Nephron (organoid): Measurements from ENCODE around the gene ADCY6.

Source experiments
- H3K27ac Mint-ChIP-seq, 3 experiments: 2 replicates each; pipeline ENCODE4 v1.8.0; 2020; ENCODE audit warnings: mixed read lengths in 3 of 3, mild to moderate bottlenecking in 2 of 3, moderate library complexity in 1 of 3
- H3K27me3 Mint-ChIP-seq: 2 replicates; pipeline ENCODE4 v1.8.0; 2021; ENCODE audit warnings: low read depth, mild to moderate bottlenecking, moderate library complexity, mixed read lengths
- H3K36me3 Mint-ChIP-seq: 2 replicates; pipeline ENCODE4 v1.8.0; 2020; ENCODE audit warnings: low read depth, mixed read lengths
- H3K4me1 Mint-ChIP-seq: 2 replicates; pipeline ENCODE4 v1.8.0; 2020; ENCODE audit warnings: mixed read lengths
- H3K4me3 Mint-ChIP-seq, 3 experiments: 2 replicates each; pipeline ENCODE4 v1.8.0; 2020; ENCODE audit warnings: mild to moderate bottlenecking in 3 of 3, mixed read lengths in 3 of 3, moderate library complexity in 2 of 3
- H3K9me3 Mint-ChIP-seq: 2 replicates; pipeline ENCODE4 v1.8.0; 2020; ENCODE audit warnings: mixed read lengths
- CTCF ChIP-seq, 3 experiments: fragments of 200-600 bp; sonication (generic); IDR thresholded peaks; one replicate each; pipeline ENCODE4 v1.5.0; 2021; ENCODE audit warnings: antibody characterized with exemption in 3 of 3; ENCODE audit not compliant: unreplicated experiment in 3 of 3

ADCY6 gene

GRCh38 chr12:48823281-48823680, 34.4 kb upstream of the ADCY6 start:
- peaks cover 20% of the 10 kb centered on the region for H3K36me3 Mint-ChIP-seq
- no peak overlapping the region for H3K4me3 Mint-ChIP-seq
- no peak overlapping the region for H3K27ac Mint-ChIP-seq
- H3K27me3 Mint-ChIP-seq = no peaks in the 10 kb centered on the region
- peaks cover 30% of the 10 kb centered on the region for H3K4me1 Mint-ChIP-seq
- no peak for TF ChIP-seq CTCF (IDR thresholded peaks at IDR 0.05; ENCODE audit: unreplicated experiment in 3 of 3)
- H3K9me3 Mint-ChIP-seq = no peaks in the 10 kb centered on the region

- Mint-ChIP-seq H3K36me3 (peaks cover 19% of the 10 kb centered on the region), H3K4me1 (peaks cover 30% of the 10 kb centered on the region), H3K9me3 (no peaks in the 10 kb centered on the region), H3K27ac (no peak overlapping the region), H3K4me3 (no peak overlapping the region), H3K27me3 (no peaks in the 10 kb centered on the region)
- no peak for TF ChIP-seq CTCF (IDR thresholded peaks at IDR 0.05; ENCODE audit: unreplicated experiment in 3 of 3)
Observed at GRCh38 chr12:48822711-48823110, 33.8 kb upstream of the ADCY6 start.

GRCh38 chr12:48822139-48822538, 33.2 kb upstream of the ADCY6 start:
- Mint-ChIP-seq H3K4me1 (peaks cover 35% of the 10 kb centered on the region), H3K27ac (no peak overlapping the region), H3K27me3 (peaks cover 2% of the 10 kb centered on the region), H3K4me3 (peak overlapping the region; percentile 13 to 53 (median 20)), H3K9me3 (no peaks in the 10 kb centered on the region), H3K36me3 (peaks cover 19% of the 10 kb centered on the region)
- TF ChIP-seq CTCF (IDR thresholded peaks at IDR 0.05; ENCODE audit: unreplicated experiment in 3 of 3) = no peak

GRCh38 chr12:48819986-48820725, 31.3 kb upstream of the ADCY6 start:
- no peak for TF ChIP-seq CTCF (IDR thresholded peaks at IDR 0.05; ENCODE audit: unreplicated experiment in 3 of 3)
- peaks cover 53% of the 10 kb centered on the region for H3K4me1 Mint-ChIP-seq
- H3K4me3 Mint-ChIP-seq = peak overlapping the region; percentile 87 to 91 (median 91)
- no peaks in the 10 kb centered on the region for H3K9me3 Mint-ChIP-seq
- H3K27me3 Mint-ChIP-seq = peaks cover 3% of the 10 kb centered on the region
- peak overlapping the region; percentile 61 to 78 (median 77) for H3K27ac Mint-ChIP-seq
- H3K36me3 Mint-ChIP-seq = peaks cover 11% of the 10 kb centered on the region

- Mint-ChIP-seq H3K9me3 (no peaks in the 10 kb centered on the region), H3K4me1 (peaks cover 53% of the 10 kb centered on the region), H3K27ac (peak overlapping the region; percentile 61 to 78 (median 77)), H3K27me3 (peaks cover 3% of the 10 kb centered on the region), H3K36me3 (peaks cover 4% of the 10 kb centered on the region), H3K4me3 (peak overlapping the region; percentile 87 to 91 (median 91))
- no peak for TF ChIP-seq CTCF (IDR thresholded peaks at IDR 0.05; ENCODE audit: unreplicated experiment in 3 of 3)
Observed at GRCh38 chr12:48818831-48819590, 30.1 kb upstream of the ADCY6 start.
